Activated CD8-positive, alpha-beta memory T cell treated with anti-CD3 and anti-CD28 coated beads for 36 hours (primary cell): ENCODE data around the gene DNMT3L. TPM values are rescaled to one million over a fixed set of nuclear protein-coding genes. Genes with fewer than 3 reads are reported as not detected.
"Not testable (repeated sequence)": the region's sequence is repeated elsewhere in the genome, so short reads cannot be mapped to it uniquely, and the experiment has no call there.

Experiments
- CTCF ChIA-PET: fragments of 350-600 bp; sonication (Branson Sonifier 250); formaldehyde crosslinking; loops from one replicate; lab custom pipeline; 2021; ENCODE audit warnings: antibody characterized with exemption; lab: Charles Lee
- POLR2A ChIA-PET: fragments of 350-600 bp; sonication (Branson Sonifier 250); formaldehyde crosslinking; loops from one replicate; lab custom pipeline; 2021; ENCODE audit warnings: antibody characterized with exemption; lab: Charles Lee
- total RNA-seq, 2 experiments: library from RNA; stranded (reverse); gene quantifications; one replicate each; pipeline ENCODE4 v1.2.3, GENCODE V29; 2021

DNMT3L gene
- not detected for total RNA-seq

DNA sequence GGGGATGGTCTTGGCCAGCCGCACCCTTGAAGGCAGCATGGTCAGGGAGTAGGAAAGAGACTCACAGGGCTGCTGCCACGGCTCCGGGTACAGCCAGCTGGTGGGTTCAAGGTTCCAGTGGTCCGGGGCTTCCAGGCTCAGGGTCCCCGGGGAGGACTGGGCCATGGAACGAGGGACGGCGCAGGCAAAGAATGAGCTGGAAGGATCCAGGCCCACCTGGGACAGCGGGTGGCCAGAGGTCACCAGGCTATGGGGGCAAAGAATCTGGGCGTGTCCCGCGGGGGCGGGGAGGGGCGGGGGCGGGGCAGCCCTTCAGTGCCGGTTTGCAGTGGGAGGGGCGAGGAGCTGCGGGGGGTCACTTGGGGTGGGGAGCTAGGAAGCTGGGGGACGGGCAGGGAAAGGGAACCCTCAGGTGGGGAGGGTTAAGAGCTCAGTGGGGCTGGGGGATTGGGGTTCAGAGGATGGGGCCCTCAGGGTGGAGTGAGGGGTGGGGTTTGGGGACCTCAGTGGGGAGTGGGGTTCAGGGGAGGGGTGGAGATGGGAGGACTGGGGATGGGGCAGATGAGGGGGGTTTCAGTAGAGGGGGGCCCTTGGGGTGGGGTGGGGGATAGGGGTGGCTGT, at the start of gene DNMT3L:
DNMT3L (minus strand) TSS at position 223 of the 621 bp plus-strand sequence. CDS start 638 bp downstream, outside the sequence.
- ChIA-PET POLR2A (interaction anchor here (0.6 kb wide), 1 partner anchor 138 kb away, joined by 3 read pairs; no protein-coding TSS in a partner anchor), CTCF (no interaction called here)

- ChIA-PET POLR2A (no interaction called here), CTCF (interaction anchor here (0.7 kb wide), 1 partner anchor 23 kb away, joined by 3 read pairs; no protein-coding TSS in a partner anchor)
Measured at GRCh38 chr21:44310628-44311507, 49.2 kb upstream of the DNMT3L start.

DNA sequence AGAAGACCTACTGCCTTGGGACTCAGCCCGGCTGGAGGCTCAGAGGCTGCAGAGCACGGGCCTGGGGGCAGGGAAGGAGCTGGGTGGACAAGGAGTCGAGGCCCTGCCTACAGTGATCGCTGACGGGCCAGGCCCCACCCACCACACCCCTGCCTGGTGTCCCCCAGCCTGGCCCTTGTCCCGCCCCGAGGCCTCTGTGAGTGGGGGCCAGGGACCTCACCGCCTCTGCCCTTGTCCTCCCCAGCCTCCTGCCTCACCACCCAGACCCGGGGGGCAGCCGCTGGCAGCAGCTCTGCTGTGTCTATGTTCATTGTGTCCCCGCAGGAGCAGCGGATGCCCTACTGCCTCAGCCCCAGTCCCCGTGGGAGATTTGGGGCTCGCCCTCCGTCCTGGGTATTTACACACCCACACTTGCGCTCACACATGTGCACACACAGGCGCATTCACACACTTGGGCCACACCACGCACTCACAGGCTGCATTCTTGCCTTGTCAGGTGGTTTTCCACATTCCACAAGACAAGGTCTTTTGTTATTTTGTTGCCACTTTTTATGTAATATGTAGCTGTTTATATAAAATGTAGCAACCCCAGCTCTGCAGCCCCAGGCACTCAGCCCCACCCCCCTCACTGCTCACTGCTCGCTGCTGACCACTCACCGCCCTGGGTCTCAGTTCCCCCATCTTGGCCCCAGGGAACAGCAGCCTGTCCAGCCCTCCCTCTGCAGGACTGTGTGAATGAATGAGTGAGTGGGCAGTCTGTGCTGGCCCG, 45.4 kb upstream of the DNMT3L start:
- CTCF ChIA-PET, result no interaction called here
- POLR2A ChIA-PET, result no interaction called here

- POLR2A ChIA-PET, result no interaction called here
- CTCF ChIA-PET, result interaction anchor here (0.6 to 1.0 kb wide), 2 partner anchors 10 to 28 kb away, joined by 3 read pairs; no protein-coding TSS in a partner anchor
Measured at GRCh38 chr21:44305691-44306090, 44.0 kb upstream of the DNMT3L start.

DNA sequence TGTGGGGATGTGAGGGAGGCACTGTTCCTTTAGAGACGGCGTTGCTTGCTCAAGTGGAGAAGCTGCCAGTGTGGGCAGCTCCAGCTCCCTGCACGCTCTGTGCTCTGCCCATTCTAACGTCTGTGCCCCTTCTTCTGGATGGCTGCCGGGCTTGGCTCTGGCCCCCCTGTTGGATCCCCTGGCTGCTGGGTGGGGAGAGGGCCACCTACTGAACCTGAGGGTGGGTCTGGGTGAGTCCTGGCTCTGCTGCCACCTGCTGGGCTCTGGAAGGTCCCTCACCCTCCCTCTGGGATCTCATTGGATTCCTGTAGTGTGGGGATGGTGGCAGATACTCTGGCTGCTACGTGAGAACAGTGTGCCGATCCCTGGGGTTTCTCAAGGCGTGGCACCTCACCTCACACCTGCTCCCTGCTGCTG, 43.2 kb upstream of the DNMT3L start:
- ChIA-PET CTCF (interaction anchor here (0.6 to 1.4 kb wide), 4 partner anchors 9 to 153 kb away, joined by 3 read pairs; no protein-coding TSS in a partner anchor), POLR2A (interaction anchor here (0.9 kb wide), 1 partner anchor 29 kb away, joined by 3 read pairs; no protein-coding TSS in a partner anchor)

GRCh38 chr21:44304011-44304616, 42.4 kb upstream of the DNMT3L start:
- ChIA-PET POLR2A (interaction anchor here (0.9 kb wide), 1 partner anchor 30 kb away, joined by 3 read pairs; no protein-coding TSS in a partner anchor), CTCF (interaction anchor here (1.0 to 1.4 kb wide), 3 partner anchors 27 to 154 kb away, joined by 3 read pairs; no protein-coding TSS in a partner anchor)

DNA sequence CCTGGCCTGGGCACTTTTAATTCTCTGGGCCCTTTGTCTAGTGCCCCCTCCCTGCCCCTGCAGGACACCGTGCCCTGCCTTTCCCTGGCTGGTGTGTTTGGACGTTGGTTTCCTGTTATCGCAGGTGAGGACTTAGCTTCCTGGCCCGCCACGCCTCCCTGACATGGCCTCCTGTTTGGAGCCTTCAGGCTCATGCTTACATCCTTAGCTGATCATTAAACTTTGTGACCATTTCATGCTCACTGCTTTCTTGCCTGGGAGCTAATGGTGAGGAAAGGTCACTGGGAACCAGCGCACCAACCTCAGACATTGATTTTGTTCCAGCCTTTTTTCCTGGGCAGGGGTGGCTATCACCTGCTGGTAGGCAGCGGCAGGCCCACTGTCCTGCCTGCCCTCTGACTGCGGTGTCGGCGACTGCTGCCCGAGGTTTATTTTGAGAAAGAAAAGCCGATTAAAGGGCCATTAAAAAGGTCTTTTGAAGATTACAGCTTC, 41.8 kb upstream of the DNMT3L start:
- POLR2A ChIA-PET, result no interaction called here
- CTCF ChIA-PET, result interaction anchor here (0.7 to 1.4 kb wide), 3 partner anchors 38 to 249 kb away, joined by 3 read pairs; no protein-coding TSS in a partner anchor

- CTCF ChIA-PET, result interaction anchor here (0.7 kb wide), 1 partner anchor 248 kb away, joined by 3 read pairs; no protein-coding TSS in a partner anchor
- POLR2A ChIA-PET, result not testable (repeated sequence)
Measured at GRCh38 chr21:44302573-44303401, 41.1 kb upstream of the DNMT3L start.

DNA sequence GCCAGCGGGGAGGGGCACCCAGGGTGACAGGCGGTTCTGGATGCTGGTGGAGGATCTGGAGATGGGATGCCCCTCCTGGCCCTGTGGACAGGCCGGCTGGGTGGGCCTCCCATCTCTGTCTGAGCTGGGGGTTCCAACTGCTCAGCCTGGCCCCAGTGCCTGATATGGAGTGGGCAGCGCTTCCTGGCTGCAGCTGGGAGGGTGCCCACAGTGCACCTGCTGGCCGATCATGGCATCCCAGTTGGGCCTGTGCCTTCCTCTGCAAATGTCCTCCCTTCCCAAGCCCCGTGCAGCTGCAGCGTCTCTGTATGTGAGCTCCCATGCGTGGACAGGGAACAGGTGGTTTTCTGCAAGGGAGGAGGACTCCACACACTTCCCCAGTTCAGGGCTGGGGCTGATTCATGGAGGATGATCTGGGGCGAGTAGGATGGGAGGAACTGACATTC, 40.3 kb upstream of the DNMT3L start:
- CTCF ChIA-PET, result interaction anchor here (1.0 kb wide), 1 partner anchor 14 kb away, joined by 3 read pairs; no protein-coding TSS in a partner anchor
- POLR2A ChIA-PET, result no interaction called here

GRCh38 chr21:44301141-44301540, 39.4 kb upstream of the DNMT3L start:
- POLR2A ChIA-PET, result interaction anchor here (0.7 kb wide), 1 partner anchor 37 kb away, joined by 4 read pairs; the partner anchor contains the start of gene CFAP410
- CTCF ChIA-PET, result interaction anchor here (0.6 to 1.0 kb wide), 2 partner anchors 15 to 488 kb away, joined by 3 read pairs; no protein-coding TSS in a partner anchor

DNA sequence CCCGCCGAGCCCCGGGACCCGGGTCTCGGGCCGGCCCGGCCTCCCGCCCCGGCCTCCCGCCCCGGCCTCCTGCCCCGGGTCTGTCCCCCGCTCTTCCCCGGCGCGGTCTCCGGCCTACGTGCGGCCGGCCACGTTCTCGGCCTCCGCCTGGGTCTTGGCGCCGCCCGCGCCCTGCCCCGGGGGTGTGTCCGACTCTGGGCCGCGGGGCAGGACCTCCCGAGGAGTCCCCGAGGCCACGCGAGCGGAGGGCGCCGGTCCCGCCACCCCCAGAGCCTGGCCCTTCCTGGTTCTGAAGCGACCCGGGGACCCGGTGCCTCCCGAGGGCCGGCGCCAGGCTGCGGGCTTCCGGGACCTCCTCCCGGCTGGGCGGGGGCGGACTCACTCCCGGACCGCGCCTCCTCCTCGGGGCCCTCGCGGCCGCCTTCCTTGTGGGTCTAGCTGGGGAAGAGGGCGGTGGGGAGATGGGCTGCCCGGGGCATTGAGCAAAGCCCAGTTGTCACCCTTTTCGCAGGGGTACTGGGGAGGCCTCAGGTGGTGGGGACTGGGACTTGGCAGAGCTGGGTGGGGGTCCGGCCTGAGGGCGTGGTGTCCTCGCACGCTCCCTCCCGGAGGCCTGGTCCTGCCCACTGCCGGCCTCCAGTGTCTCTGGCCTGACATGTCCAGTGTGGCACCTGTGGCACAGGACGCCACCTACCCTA, 38.7 kb upstream of the DNMT3L start:
- POLR2A ChIA-PET, result no interaction called here
- CTCF ChIA-PET, result no interaction called here

- ChIA-PET CTCF (interaction anchor here (0.6 kb wide), 1 partner anchor 641 kb away, joined by 3 read pairs; no protein-coding TSS in a partner anchor), POLR2A (interaction anchor here (0.6 kb wide), 1 partner anchor 216 kb away, joined by 3 read pairs; no protein-coding TSS in a partner anchor)
Measured at GRCh38 chr21:44299458-44300261, 38.0 kb upstream of the DNMT3L start, which contains the start of gene PFKL. PFKL (plus strand) TSS chr21:44300053; CDS start chr21:44300106, 53 bp downstream.

DNA sequence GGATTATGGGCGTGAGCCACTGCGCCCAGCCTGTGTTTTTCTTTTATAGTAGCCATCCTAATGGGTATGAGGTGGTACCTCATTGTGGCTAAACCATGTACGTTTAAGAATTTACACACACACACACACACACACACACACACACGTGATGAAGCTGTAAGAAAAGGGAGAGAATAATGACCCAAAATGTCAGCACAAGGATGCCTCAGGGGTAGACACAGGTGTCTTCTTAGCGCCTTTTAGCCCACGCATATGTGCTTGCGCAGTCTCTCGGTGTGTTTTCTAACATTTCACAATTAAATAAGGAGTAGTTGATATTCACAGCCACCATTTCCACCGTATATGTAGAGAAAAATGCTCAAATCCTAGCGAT, 37.4 kb upstream of the DNMT3L start:
- ChIA-PET POLR2A (interaction anchor here (0.6 kb wide), 1 partner anchor 215 kb away, joined by 3 read pairs; no protein-coding TSS in a partner anchor), CTCF (interaction anchor here (0.6 kb wide), 1 partner anchor 640 kb away, joined by 3 read pairs; no protein-coding TSS in a partner anchor)

DNA sequence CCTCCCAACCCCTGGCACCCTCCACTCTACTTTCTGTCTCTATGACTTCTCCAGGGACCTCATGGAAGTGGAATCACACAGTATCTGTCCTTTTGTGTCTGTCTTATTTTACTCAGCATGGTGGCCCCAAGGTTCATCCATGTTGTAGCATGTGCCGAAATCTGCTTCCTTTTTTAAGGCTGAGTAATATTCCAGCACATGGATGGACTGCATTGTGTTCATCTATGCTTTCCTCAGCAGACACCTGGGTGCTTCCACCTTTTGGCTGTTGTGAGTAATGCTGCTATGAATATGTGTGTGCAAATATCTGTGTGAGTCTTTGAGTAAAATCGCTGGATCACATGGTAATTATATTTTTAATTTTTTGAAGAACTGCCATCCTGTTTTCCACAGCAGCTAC, 36.6 kb upstream of the DNMT3L start:
- CTCF ChIA-PET, result interaction anchor here (0.9 to 1.3 kb wide), 4 partner anchors 11 to 285 kb away, joined by 3 to 9 read pairs (median 6); partner anchors contain the start of gene CFAP410
- POLR2A ChIA-PET, result no interaction called here

DNA sequence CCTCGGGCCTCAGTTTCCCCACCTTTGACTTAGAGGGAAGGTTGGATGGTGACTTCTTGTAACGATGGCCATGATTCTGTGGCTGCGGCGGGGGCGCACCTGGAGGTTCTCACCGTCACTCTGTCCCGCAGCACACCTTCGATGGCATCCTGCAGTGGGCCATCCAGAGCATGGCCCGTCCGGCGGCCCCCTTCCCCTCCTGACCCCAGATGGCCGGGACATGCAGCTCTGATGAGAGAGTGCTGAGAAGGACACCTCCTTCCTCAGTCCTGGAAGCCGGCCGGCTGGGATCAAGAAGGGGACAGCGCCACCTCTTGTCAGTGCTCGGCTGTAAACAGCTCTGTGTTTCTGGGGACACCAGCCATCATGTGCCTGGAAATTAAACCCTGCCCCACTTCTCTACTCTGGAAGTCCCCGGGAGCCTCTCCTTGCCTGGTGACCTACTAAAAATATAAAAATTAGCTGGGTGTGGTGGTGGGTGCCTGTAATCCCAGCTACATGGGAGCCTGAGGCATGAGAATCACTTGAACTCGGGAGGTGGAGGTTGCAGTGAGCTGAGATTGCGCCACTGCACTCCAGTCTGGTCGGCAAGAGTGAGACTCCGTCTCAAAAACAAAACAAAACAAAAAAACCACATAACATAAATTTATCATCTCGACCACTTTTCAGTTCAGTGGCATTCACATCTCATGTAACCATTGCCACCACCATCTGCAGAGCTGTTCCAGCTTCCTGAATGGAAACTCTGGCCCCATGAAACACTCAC, 36.0 kb upstream of the DNMT3L start:
- ChIA-PET CTCF (interaction anchor here (0.9 to 1.3 kb wide), 4 partner anchors 11 to 284 kb away, joined by 3 to 9 read pairs (median 6); partner anchors contain the start of gene CFAP410), POLR2A (no interaction called here)
